ENCODE results near the gene FZD10. TPM values are rescaled to one million over a fixed set of nuclear protein-coding genes. Genes with fewer than 3 reads are reported as not detected.

Gene FZD10
- total RNA-seq, 1 donor from 2014 or later, result not detected

- Mint-ChIP-seq H3K9me3 (ENCODE audit: unreplicated experiment) (no peaks in the 10 kb centered on the region), H3K36me3 (ENCODE audit: unreplicated experiment) (no peaks in the 10 kb centered on the region), H3K27me3 (ENCODE audit: unreplicated experiment) (peaks cover 15% of the 10 kb centered on the region), H3K4me3 (ENCODE audit: unreplicated experiment) (no peak overlapping the region), H3K27ac (ENCODE audit: unreplicated experiment) (no peak overlapping the region), H3K4me1 (ENCODE audit: unreplicated experiment) (peaks cover 3% of the 10 kb centered on the region)
- DNase-seq (ENCODE audit: extremely low spot score, unreplicated experiment), result no peak
- TF ChIP-seq CTCF (IDR thresholded peaks at IDR 0.05), result no peak
Measured at GRCh38 chr12:130158754-130159059, 3.6 kb upstream of the FZD10 start.

GRCh38 chr12:130160306-130160705 lies 2.0 kb upstream of the FZD10 start:
- DNase-seq (ENCODE audit: extremely low spot score, unreplicated experiment), result no peak
- Mint-ChIP-seq H3K4me3 (ENCODE audit: unreplicated experiment) (no peak overlapping the region), H3K36me3 (ENCODE audit: unreplicated experiment) (no peaks in the 10 kb centered on the region), H3K4me1 (ENCODE audit: unreplicated experiment) (peaks cover 3% of the 10 kb centered on the region), H3K9me3 (ENCODE audit: unreplicated experiment) (no peaks in the 10 kb centered on the region), H3K27me3 (ENCODE audit: unreplicated experiment) (peaks cover 27% of the 10 kb centered on the region), H3K27ac (ENCODE audit: unreplicated experiment) (no peak overlapping the region)
- no peak for TF ChIP-seq CTCF (IDR thresholded peaks at IDR 0.05)

GRCh38 chr12:130160711-130161231 lies 1.5 kb upstream of the FZD10 start:
- peaks cover 30% of the 10 kb centered on the region for H3K27me3 Mint-ChIP-seq (ENCODE audit: unreplicated experiment)
- no peak overlapping the region for H3K27ac Mint-ChIP-seq (ENCODE audit: unreplicated experiment)
- TF ChIP-seq CTCF (IDR thresholded peaks at IDR 0.05), result no peak
- H3K9me3 Mint-ChIP-seq (ENCODE audit: unreplicated experiment), result no peaks in the 10 kb centered on the region
- no peak for DNase-seq (ENCODE audit: extremely low spot score, unreplicated experiment)
- no peaks in the 10 kb centered on the region for H3K36me3 Mint-ChIP-seq (ENCODE audit: unreplicated experiment)
- H3K4me3 Mint-ChIP-seq (ENCODE audit: unreplicated experiment), result no peak overlapping the region
- peaks cover 3% of the 10 kb centered on the region for H3K4me1 Mint-ChIP-seq (ENCODE audit: unreplicated experiment)

- no peaks in the 10 kb centered on the region for H3K36me3 Mint-ChIP-seq (ENCODE audit: unreplicated experiment)
- no peak for DNase-seq (ENCODE audit: extremely low spot score, unreplicated experiment)
Measured at GRCh38 chr12:130161261-130162243, 712 bp upstream of the FZD10 start.

More at GRCh38 chr12:130161261-130162243, 712 bp upstream of the FZD10 start:
- peak overlapping the region; percentile 69 for H3K4me3 Mint-ChIP-seq (ENCODE audit: unreplicated experiment)
- no peaks in the 10 kb centered on the region for H3K9me3 Mint-ChIP-seq (ENCODE audit: unreplicated experiment)
- peaks cover 38% of the 10 kb centered on the region for H3K27me3 Mint-ChIP-seq (ENCODE audit: unreplicated experiment)
- no peak for TF ChIP-seq CTCF (IDR thresholded peaks at IDR 0.05)
- no peak overlapping the region for H3K27ac Mint-ChIP-seq (ENCODE audit: unreplicated experiment)
- H3K4me1 Mint-ChIP-seq (ENCODE audit: unreplicated experiment), result peaks cover 3% of the 10 kb centered on the region
